Suppressor macrophage treated with lipopolysaccharide for 4 hours (primary cell): Measurements from ENCODE around the gene RPS2.

Source experiments
- DNase-seq: peaks from one replicate; pipeline ENCODE4 v3.0.0-alpha.2; 2020

RPS2 gene

GRCh38 chr16:1998852-1999801 lies 34.5 kb upstream of the RPS2 start:
- no peak for DNase-seq

GRCh38 chr16:1998360-1998835 lies 33.8 kb upstream of the RPS2 start:
- DNase-seq = no peak

- DNase-seq = no peak
These were observed 33.1 kb upstream of the RPS2 start for GRCh38 chr16:1997494-1998359.

- no peak for DNase-seq
These were observed 29.1 kb upstream of the RPS2 start for GRCh38 chr16:1993731-1994131.

- DNase-seq = no peak
These were observed 28.2 kb upstream of the RPS2 start for GRCh38 chr16:1992704-1993317.

- peak; percentile 99 for DNase-seq
These were observed 27.5 kb upstream of the RPS2 start for GRCh38 chr16:1991948-1992703.

- DNase-seq = no peak
These were observed 26.9 kb upstream of the RPS2 start for GRCh38 chr16:1991588-1991947.

- DNase-seq = peak; percentile 41
These were observed 26.5 kb upstream of the RPS2 start for GRCh38 chr16:1991135-1991551.

- no peak for DNase-seq
These were observed 25.9 kb upstream of the RPS2 start for GRCh38 chr16:1990351-1991134.

GRCh38 chr16:1990101-1990350 lies 25.4 kb upstream of the RPS2 start:
- DNase-seq = no peak

GRCh38 chr16:1989209-1990100 lies 24.8 kb upstream of the RPS2 start, which contains the start of gene SYNGR3:
Gene SYNGR3, plus strand, starts transcription at chr16:1989970. Its CDS starts 133 bp downstream, at chr16:1990103.
- DNase-seq = no peak

GRCh38 chr16:1987198-1987597 lies 22.6 kb upstream of the RPS2 start:
- no peak for DNase-seq

- DNase-seq = no peak
These were observed 21.0 kb upstream of the RPS2 start for GRCh38 chr16:1985466-1986150.

- DNase-seq = no peak
These were observed 20.0 kb upstream of the RPS2 start for GRCh38 chr16:1984347-1985225.

GRCh38 chr16:1983544-1984346 lies 19.1 kb upstream of the RPS2 start, which contains the start of gene GFER:
Gene GFER, plus strand, starts transcription at chr16:1984193. Its CDS starts 26 bp downstream, at chr16:1984219.
- DNase-seq = peak; percentile 96

GRCh38 chr16:1982991-1983543 lies 18.4 kb upstream of the RPS2 start:
- DNase-seq = no peak

GRCh38 chr16:1982013-1982433 lies 17.4 kb upstream of the RPS2 start:
- DNase-seq = no peak

GRCh38 chr16:1981398-1981836 lies 16.8 kb upstream of the RPS2 start, which contains the start of gene NOXO1:
Gene NOXO1, minus strand, starts transcription at chr16:1981469. Its CDS starts 290 bp downstream, at chr16:1981179.
- no peak for DNase-seq
